Suprapubic skin (tissue), 4 donors: ENCODE data around the gene RRP12.

Source experiments
- CTCF ChIP-seq, 2 donors: fragments of 200-600 bp in 1 of 2; fragments of 450-650 bp in 1 of 2; sonication (generic) in 1 of 2; IDR thresholded peaks; one replicate each; pipeline ENCODE4 v1.5.1; 2016 to 2019; ENCODE audit warnings: antibody characterized with exemption in 2 of 2, mild to moderate bottlenecking in 1 of 2, moderate library complexity in 1 of 2
- EP300 ChIP-seq: sonication (generic); formaldehyde crosslinking; IDR thresholded peaks from one replicate; pipeline ENCODE4 v1.6.1; 2017; ENCODE audit warnings: antibody characterized with exemption
- POLR2A ChIP-seq, 2 donors: fragments of 450-650 bp; IDR thresholded peaks; one replicate each; pipeline ENCODE4 v1.6.1; 2017; ENCODE audit warnings: antibody characterized with exemption in 2 of 2, mild to moderate bottlenecking in 2 of 2, moderate library complexity in 2 of 2
- POLR2AphosphoS5 ChIP-seq, 3 donors: sonication (generic); formaldehyde crosslinking; IDR thresholded peaks; one replicate each; pipeline ENCODE4 v1.6.1; 2017; ENCODE audit warnings: antibody characterized with exemption in 3 of 3

DNA sequence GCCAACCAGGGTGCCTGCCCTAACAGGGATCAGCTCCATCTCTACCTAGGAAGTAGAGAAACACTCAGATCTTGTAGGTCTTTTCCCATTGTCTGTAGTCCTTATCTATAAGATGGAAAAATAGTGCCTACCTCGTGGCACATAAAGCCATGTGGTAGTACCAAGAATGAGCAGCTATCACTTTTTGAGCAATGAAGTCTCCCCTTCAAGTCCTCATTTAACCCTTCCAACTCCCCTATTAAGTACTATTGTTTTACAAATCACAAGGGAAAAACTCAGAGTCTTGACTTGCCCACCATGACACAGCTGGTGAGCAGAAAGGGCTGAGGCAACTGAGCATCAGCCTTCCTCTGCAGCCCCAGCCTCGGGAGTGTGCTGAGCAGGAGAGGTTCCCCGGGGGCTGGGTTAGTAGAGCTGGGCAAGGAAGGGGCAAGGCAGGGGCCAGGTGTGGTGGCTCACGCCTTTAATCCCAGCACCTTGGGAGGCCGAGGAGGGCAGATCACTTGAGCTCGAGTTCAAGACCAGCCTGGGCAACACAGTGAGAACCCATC lies 69.9 kb downstream of the RRP12 start:
- no peak for TF ChIP-seq EP300
- TF ChIP-seq CTCF (IDR thresholded peaks at IDR 0.05): no peak
- TF ChIP-seq POLR2A (IDR thresholded peaks at IDR 0.05): no peak
- no peak for TF ChIP-seq POLR2AphosphoS5 (IDR thresholded peaks at IDR 0.05)
